Ishikawa (cell line): Measurements from ENCODE around the gene CDR2L.

Experiments
- CEBPB ChIP-seq: IDR thresholded peaks from 2 replicates; pipeline ENCODE4 v1.6.1; 2012
- CREB1 ChIP-seq: IDR thresholded peaks from 2 replicates; pipeline ENCODE4 v1.6.1; 2012; ENCODE audit warnings: low read depth
- EGR1 ChIP-seq: IDR thresholded peaks from 2 replicates; pipeline ENCODE4 v1.6.1; 2012
- EP300 ChIP-seq: IDR thresholded peaks from 2 replicates; pipeline ENCODE4 v1.6.1; 2012; ENCODE audit warnings: borderline replicate concordance
- FOXM1 ChIP-seq: IDR thresholded peaks from 2 replicates; pipeline ENCODE4 v1.6.1; 2012; ENCODE audit warnings: low read depth, borderline replicate concordance
- NFIC ChIP-seq: IDR thresholded peaks from 2 replicates; pipeline ENCODE4 v1.6.1; 2012
- RAD21 ChIP-seq: IDR thresholded peaks from 2 replicates; pipeline ENCODE4 v1.6.1; 2012; ENCODE audit warnings: low read depth
- TAF1 ChIP-seq: IDR thresholded peaks from 2 replicates; pipeline ENCODE4 v1.6.1; 2012; ENCODE audit warnings: low read depth, mild to moderate bottlenecking
- TCF12 ChIP-seq: IDR thresholded peaks from 2 replicates; pipeline ENCODE4 v1.6.1; 2012; ENCODE audit warnings: low read depth
- TEAD4 ChIP-seq: IDR thresholded peaks from 2 replicates; pipeline ENCODE4 v1.6.1; 2012
- YY1 ChIP-seq: IDR thresholded peaks from 2 replicates; pipeline ENCODE4 v1.6.1; 2012; ENCODE audit warnings: low read depth
- ZBTB7A ChIP-seq: IDR thresholded peaks from 2 replicates; pipeline ENCODE4 v1.6.1; 2012; ENCODE audit warnings: low read depth
- TF ChIP-seq, protein P1 (sequence below): IDR thresholded peaks from 2 replicates; pipeline ENCODE4 v1.6.1; 2012; ENCODE audit warnings: low read depth, mild to moderate bottlenecking
- TF ChIP-seq, protein P2 (sequence below): IDR thresholded peaks from 2 replicates; pipeline ENCODE4 v1.6.1; 2012
- TF ChIP-seq, protein P3 (sequence below): IDR thresholded peaks from 2 replicates; pipeline ENCODE4 v1.6.1; 2012

Gene CDR2L

DNA sequence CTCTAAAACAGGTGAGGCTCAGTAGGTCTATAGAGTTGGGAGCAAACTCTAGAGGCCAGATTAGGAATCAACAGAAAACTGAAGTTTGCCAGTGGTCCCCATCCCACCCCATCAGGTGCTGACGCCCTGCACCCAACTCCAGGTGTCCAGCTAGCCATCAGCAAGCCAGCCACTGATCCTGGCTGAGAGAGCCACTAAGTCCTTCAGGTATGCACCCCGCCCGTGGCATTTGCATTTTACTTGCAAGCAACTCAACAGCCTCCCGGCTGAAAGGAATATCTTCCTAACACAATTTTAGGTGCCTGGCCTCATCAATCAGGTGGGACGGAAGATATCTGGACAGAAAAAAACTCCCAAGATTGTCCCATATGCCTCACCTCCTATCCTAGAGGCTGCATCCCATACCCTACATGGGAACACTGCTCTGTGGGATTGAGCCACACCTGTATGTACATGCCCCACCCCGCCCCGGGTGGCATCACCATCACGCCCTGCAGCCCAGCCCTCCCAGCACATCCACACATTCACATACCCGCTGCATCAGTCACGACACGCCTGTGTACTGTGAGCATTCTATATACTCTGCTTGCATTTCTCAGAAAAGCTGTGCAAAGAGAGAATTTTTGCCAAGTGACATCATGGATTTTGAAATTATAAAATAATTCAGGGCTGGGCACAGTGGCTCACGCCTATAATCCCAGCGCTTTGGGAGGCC is 43.5 kb upstream of the CDR2L start:
- TF ChIP-seq CREB1 (no peak), TCF12 (peak; percentile 53), TEAD4 (peak; percentile 56; the same call in 1 of the 2 replicates), CEBPB (no peak), EP300 (no peak; the same call in 1 of the 2 replicates), EGR1 (no peak), TAF1 (no peak), FOXM1 (no peak)
- TF ChIP-seq, protein P1, sequence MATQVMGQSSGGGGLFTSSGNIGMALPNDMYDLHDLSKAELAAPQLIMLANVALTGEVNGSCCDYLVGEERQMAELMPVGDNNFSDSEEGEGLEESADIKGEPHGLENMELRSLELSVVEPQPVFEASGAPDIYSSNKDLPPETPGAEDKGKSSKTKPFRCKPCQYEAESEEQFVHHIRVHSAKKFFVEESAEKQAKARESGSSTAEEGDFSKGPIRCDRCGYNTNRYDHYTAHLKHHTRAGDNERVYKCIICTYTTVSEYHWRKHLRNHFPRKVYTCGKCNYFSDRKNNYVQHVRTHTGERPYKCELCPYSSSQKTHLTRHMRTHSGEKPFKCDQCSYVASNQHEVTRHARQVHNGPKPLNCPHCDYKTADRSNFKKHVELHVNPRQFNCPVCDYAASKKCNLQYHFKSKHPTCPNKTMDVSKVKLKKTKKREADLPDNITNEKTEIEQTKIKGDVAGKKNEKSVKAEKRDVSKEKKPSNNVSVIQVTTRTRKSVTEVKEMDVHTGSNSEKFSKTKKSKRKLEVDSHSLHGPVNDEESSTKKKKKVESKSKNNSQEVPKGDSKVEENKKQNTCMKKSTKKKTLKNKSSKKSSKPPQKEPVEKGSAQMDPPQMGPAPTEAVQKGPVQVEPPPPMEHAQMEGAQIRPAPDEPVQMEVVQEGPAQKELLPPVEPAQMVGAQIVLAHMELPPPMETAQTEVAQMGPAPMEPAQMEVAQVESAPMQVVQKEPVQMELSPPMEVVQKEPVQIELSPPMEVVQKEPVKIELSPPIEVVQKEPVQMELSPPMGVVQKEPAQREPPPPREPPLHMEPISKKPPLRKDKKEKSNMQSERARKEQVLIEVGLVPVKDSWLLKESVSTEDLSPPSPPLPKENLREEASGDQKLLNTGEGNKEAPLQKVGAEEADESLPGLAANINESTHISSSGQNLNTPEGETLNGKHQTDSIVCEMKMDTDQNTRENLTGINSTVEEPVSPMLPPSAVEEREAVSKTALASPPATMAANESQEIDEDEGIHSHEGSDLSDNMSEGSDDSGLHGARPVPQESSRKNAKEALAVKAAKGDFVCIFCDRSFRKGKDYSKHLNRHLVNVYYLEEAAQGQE: no peak
- TF ChIP-seq, protein P2, sequence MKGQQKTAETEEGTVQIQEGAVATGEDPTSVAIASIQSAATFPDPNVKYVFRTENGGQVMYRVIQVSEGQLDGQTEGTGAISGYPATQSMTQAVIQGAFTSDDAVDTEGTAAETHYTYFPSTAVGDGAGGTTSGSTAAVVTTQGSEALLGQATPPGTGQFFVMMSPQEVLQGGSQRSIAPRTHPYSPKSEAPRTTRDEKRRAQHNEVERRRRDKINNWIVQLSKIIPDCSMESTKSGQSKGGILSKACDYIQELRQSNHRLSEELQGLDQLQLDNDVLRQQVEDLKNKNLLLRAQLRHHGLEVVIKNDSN: no peak

DNA sequence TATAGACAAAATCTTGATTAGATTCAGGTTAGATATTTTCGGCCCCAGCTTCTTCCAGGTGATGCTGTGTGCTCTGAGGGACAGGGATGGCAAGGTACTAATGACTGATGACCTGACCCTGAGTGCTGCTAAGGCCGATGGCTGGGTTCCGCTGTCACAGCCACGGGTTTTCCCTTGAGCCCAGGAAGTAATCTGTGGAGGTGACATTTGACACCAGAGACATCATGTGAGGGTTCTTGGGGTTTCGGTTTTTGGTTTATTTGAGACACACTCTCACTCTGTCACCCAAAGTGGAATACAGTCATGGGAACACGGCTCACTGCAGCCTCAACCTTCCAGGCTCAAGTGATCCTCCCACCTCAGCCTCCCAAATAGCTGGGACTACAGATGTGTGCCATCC is 41.9 kb upstream of the CDR2L start:
- TF ChIP-seq EGR1 (no peak), YY1 (no peak), TAF1 (no peak), TCF12 (no peak), FOXM1 (no peak), ZBTB7A (no peak), EP300 (no peak), TEAD4 (no peak), CREB1 (no peak), RAD21 (no peak), NFIC (no peak), CEBPB (no peak)
- TF ChIP-seq, protein P2: no peak; the same call in 1 of the 2 replicates
- TF ChIP-seq, protein P3, sequence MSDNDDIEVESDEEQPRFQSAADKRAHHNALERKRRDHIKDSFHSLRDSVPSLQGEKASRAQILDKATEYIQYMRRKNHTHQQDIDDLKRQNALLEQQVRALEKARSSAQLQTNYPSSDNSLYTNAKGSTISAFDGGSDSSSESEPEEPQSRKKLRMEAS: no peak
- TF ChIP-seq, protein P1: no peak

DNA sequence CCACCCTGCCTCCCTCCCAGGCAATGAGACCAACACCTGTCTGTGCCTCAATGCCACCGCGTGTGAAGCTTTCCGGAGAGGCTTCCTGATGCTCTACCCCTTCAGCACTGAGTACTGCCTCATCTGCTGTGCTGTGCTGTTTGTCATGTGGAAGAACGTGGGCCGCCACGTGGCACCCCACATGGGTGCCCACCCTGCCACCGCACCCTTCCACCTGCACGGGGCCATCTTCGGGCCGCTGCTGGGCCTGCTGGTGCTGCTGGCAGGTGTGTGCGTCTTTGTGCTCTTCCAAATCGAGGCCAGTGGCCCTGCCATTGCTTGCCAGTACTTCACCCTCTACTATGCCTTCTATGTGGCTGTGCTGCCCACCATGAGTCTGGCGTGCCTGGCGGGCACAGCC is 40.8 kb upstream of the CDR2L start:
- TF ChIP-seq, protein P1: no peak
- TF ChIP-seq TEAD4 (no peak), CEBPB (no peak), NFIC (no peak), FOXM1 (no peak), TCF12 (no peak), YY1 (no peak), TAF1 (no peak), CREB1 (no peak), EP300 (no peak), RAD21 (no peak), ZBTB7A (no peak), EGR1 (no peak)
- TF ChIP-seq, protein P3: no peak
- TF ChIP-seq, protein P2: no peak

DNA sequence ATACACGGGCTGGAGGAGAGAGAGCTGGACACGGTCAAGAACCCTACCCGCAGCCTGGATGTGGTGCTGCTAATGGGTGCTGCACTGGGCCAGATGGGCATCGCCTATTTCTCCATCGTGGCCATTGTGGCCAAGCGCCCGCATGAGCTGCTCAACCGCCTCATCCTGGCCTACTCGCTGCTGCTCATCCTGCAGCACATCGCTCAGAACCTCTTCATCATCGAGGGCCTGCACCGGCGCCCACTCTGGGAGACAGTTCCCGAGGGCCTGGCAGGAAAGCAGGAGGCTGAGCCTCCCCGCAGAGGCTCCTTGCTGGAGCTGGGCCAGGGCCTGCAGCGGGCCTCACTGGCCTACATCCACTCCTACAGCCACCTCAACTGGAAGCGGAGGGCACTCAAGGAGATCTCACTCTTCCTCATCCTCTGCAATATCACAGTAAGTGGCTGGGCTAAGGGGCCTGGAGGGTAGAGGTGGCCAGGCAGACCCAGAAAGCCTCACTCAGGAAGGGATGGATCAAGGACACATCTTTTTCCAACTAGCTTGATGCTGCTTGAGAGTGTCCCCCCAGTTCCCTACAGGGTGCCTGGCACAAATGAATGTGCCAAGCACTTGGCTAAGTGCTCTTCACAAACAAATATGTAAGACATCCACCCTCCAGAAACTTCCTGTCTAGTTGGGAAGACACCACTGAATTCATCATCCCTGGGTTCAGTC is 40.2 kb upstream of the CDR2L start:
- TF ChIP-seq TCF12 (no peak), CREB1 (no peak), EGR1 (no peak), NFIC (no peak), YY1 (no peak), CEBPB (no peak), TAF1 (no peak), RAD21 (no peak)
- TF ChIP-seq, protein P3: no peak
- TF ChIP-seq, protein P1: no peak
